WTC11 (cell line): ENCODE data around the gene CHPT1.

Experiments
- GTF2I ChIP-seq: fragments of 250-450 bp; sonication (Bioruptor Pico); conservative IDR thresholded peaks from 2 replicates; pipeline ENCODE4 v1.4.0; 2021; ENCODE audit warnings: mild to moderate bottlenecking
- NFATC4 ChIP-seq: fragments of 250-450 bp; sonication (Bioruptor Pico); IDR thresholded peaks from 2 replicates; pipeline ENCODE4 v1.9.0; 2021; ENCODE audit warnings: mild to moderate bottlenecking
- TEAD4 ChIP-seq: sonication (generic); formaldehyde crosslinking; IDR thresholded peaks from 2 replicates; pipeline ENCODE4 v1.8.0; 2022; ENCODE audit warnings: mild to moderate bottlenecking, missing genetic modification reagents
- TF ChIP-seq, protein P1 (sequence below): fragments of 200-600 bp; IDR thresholded peaks from 2 replicates; pipeline ENCODE4 v1.8.0; 2022; ENCODE audit warnings: antibody characterized with exemption
- TF ChIP-seq, protein P2 (sequence below): sonication (generic); formaldehyde crosslinking; IDR thresholded peaks from 2 replicates; pipeline ENCODE4 v1.8.1; 2023; ENCODE audit warnings: mild to moderate bottlenecking, missing genetic modification reagents, moderate library complexity

DNA sequence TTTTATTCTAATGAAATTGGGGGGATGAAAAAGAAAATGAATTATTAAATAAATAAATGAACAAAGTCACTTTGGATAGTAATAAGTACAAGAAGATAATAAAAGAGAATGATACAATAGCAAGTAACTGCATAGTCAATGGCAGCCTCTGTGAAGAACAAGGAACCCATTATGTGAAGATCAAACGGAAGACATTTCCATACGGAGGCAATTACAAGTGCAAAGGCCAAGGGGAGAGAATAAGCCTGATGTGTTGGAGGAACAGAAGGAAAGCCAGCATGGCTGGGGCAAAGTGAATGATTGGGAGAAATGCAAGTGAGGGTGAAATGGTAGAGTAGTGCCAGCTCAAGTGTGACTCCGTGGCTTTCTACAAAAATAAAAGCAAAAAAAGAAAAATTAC, 43.9 kb upstream of the CHPT1 start:
- no peak for TF ChIP-seq NFATC4 (CRISPR knock-in tag)
- TF ChIP-seq, protein P1, sequence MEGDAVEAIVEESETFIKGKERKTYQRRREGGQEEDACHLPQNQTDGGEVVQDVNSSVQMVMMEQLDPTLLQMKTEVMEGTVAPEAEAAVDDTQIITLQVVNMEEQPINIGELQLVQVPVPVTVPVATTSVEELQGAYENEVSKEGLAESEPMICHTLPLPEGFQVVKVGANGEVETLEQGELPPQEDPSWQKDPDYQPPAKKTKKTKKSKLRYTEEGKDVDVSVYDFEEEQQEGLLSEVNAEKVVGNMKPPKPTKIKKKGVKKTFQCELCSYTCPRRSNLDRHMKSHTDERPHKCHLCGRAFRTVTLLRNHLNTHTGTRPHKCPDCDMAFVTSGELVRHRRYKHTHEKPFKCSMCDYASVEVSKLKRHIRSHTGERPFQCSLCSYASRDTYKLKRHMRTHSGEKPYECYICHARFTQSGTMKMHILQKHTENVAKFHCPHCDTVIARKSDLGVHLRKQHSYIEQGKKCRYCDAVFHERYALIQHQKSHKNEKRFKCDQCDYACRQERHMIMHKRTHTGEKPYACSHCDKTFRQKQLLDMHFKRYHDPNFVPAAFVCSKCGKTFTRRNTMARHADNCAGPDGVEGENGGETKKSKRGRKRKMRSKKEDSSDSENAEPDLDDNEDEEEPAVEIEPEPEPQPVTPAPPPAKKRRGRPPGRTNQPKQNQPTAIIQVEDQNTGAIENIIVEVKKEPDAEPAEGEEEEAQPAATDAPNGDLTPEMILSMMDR: no peak
- TF ChIP-seq TEAD4 (CRISPR knock-in tag): no peak
- TF ChIP-seq, protein P2, sequence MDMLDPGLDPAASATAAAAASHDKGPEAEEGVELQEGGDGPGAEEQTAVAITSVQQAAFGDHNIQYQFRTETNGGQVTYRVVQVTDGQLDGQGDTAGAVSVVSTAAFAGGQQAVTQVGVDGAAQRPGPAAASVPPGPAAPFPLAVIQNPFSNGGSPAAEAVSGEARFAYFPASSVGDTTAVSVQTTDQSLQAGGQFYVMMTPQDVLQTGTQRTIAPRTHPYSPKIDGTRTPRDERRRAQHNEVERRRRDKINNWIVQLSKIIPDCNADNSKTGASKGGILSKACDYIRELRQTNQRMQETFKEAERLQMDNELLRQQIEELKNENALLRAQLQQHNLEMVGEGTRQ (CRISPR knock-in tag): no peak
- no peak for TF ChIP-seq GTF2I
